ENCODE results near the gene TIMELESS. TPM values are rescaled to one million over a fixed set of nuclear protein-coding genes. Genes with fewer than 3 reads are reported as not detected.

TIMELESS gene
- total and polyA plus RNA-seq, 9 of the 15 experiments (the other 6 are each of a cell fraction or from before 2014, with no cell fraction given) = 11.9 to 59.2 (median 35.8) TPM

DNA sequence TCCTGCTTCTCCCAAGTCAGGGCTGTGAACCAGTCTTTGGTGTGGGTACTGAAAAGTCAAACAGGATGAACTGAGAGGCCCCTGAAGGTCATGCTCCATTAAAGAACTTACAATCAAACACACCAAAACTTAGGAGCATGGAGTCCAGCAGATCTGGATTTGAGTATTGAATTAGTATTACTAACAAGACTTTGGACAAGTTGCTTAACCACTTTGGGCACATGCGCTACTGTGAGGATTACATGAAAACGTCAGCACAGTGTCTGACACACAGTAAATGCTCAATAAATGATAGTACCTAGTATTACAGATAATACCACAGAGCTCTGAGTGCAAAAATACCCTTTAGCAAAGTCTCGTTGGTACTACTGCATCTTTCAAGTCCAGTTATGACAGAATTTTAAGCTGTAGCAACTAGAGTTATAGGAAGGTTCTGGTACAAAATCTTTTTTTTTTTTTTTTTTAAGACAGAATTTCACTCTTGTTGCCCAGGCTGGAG, 23.2 kb downstream of the TIMELESS start (continued):
- TF ChIP-seq, protein P1, sequence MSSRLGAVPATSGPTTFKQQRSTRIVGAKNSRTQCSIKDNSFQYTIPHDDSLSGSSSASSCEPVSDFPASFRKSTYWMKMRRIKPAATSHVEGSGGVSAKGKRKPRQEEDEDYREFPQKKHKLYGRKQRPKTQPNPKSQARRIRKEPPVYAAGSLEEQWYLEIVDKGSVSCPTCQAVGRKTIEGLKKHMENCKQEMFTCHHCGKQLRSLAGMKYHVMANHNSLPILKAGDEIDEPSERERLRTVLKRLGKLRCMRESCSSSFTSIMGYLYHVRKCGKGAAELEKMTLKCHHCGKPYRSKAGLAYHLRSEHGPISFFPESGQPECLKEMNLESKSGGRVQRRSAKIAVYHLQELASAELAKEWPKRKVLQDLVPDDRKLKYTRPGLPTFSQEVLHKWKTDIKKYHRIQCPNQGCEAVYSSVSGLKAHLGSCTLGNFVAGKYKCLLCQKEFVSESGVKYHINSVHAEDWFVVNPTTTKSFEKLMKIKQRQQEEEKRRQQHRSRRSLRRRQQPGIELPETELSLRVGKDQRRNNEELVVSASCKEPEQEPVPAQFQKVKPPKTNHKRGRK (tag; IDR thresholded peaks at IDR 0.05) = no peak
- TF ChIP-seq, protein P2, sequence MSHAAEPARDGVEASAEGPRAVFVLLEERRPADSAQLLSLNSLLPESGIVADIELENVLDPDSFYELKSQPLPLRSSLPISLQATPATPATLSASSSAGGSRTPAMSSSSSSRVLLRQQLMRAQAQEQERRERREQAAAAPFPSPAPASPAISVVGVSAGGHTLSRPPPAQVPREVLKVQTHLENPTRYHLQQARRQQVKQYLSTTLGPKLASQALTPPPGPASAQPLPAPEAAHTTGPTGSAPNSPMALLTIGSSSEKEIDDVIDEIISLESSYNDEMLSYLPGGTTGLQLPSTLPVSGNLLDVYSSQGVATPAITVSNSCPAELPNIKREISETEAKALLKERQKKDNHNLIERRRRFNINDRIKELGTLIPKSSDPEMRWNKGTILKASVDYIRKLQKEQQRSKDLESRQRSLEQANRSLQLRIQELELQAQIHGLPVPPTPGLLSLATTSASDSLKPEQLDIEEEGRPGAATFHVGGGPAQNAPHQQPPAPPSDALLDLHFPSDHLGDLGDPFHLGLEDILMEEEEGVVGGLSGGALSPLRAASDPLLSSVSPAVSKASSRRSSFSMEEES (CRISPR knock-in tag; IDR thresholded peaks at IDR 0.05) = no peak

DNA sequence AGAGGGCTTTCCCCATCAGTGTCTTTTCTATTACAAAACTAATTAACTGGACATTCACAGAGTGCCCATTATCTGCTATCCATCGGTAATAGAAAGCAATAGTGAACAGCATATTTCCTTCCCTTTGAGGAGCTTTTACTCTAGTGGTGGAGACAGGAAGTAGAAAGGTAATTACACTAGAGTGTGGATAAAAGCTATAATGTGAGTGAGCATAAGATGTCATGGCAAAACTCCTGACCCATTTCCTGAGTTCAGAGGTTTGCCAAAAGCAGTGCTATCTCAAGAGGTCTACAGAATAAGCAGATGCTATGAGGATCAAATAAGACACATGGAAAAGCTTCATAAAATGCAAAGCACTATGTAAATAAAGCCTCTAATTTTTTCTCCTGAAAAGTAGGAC, 24.0 kb downstream of the TIMELESS start:
- BruUV-seq (replicated peaks) = no TSS peak
- no peaks in the 10 kb centered on the region for H4K20me1 ChIP-seq (replicated peaks; ENCODE audit: control insufficient read depth, insufficient read depth, low read length)
- H3K4me1 ChIP-seq (replicated peaks in 1 of 2; ENCODE audit: control insufficient read depth in 2 of 2, insufficient read depth in 2 of 2, low read length in 2 of 2) = no peaks in the 10 kb centered on the region
- peaks cover 3% of the 10 kb centered on the region for H3K9me1 ChIP-seq (ENCODE audit: control insufficient read depth, insufficient read depth, low read length)
- intact Hi-C loops (cut with micrococcal nuclease) (no loop called here), in situ Hi-C loops (cut with MboI) (no loop called here)
- 93% methylated on average over 1 of the region's 1 CpG for WGBS (ENCODE audit: insufficient coverage, low coverage, missing lambda C conversion rate)
- ChIA-PET POLR2A (interaction anchor here (0.7 to 2.7 kb wide), 3 partner anchors 11 to 74 kb away, joined by 3 to 12 read pairs (median 3); no protein-coding TSS in a partner anchor), CTCF (ENCODE audit: low intra/inter-chr PET ratio) (no interaction called here)
- DNase-seq (ENCODE audit: extremely low read depth in 1 of 4, low spot score in 3 of 4) (no peak), ATAC-seq (no peak), FAIRE-seq (no peak)
- H3K79me2 ChIP-seq (ENCODE audit: control insufficient read depth, insufficient read depth, low read length) = no peaks in the 10 kb centered on the region
- TF ChIP-seq KLF6 (CRISPR knock-in tag; IDR thresholded peaks at IDR 0.05; ENCODE audit: borderline replicate concordance) (no peak), PHB (CRISPR knock-in tag; IDR thresholded peaks at IDR 0.05) (no peak)
- peaks cover 86% of the 10 kb centered on the region for H3K36me3 ChIP-seq (ENCODE audit: control insufficient read depth, insufficient read depth, low read length)
- no peak overlapping the region for H3K9ac ChIP-seq (ENCODE audit: insufficient read depth in 1 of 2, low read depth in 2 of 2, low read length in 2 of 2)
- no peak overlapping the region for H2AFZ ChIP-seq (ENCODE audit: low read depth, low read length)
- no peak overlapping the region for H3K27ac ChIP-seq (ENCODE audit: extremely low read depth, low read depth, low read length)
- H3K9me3 ChIP-seq (replicated peaks; ENCODE audit: control insufficient read depth, insufficient read depth, low read depth, low read length) = no peaks in the 10 kb centered on the region
- no peaks in the 10 kb centered on the region for H3K27me3 ChIP-seq (ENCODE audit: control insufficient read depth in 2 of 2, insufficient read depth in 2 of 2, low read length in 2 of 2)
- H3K4me2 ChIP-seq (ENCODE audit: insufficient read depth, low read length) = no peak overlapping the region
- H3K4me3 ChIP-seq = no peak overlapping the region
